ENCODE measurements around the gene KIF1B.
A peak's percentile ranks its signal among the peaks of the same experiment; 100 is the strongest.
"Not testable (repeated sequence)": the region's sequence is repeated elsewhere in the genome, so short reads cannot be mapped to it uniquely, and the experiment has no call there.

Gene KIF1B

GRCh38 chr1:10398734-10399443 lies 188.5 kb downstream of the KIF1B start, which contains the start of gene PGD:
Gene PGD, plus strand, starts transcription at chr1:10399064. Its CDS starts 54 bp downstream, at chr1:10399118.
- H3K36me3 ChIP-seq (ENCODE audit: control insufficient read depth, low read depth, low read length): peaks cover 25% of the 10 kb centered on the region
- peaks cover 7% of the 10 kb centered on the region for H3K4me1 ChIP-seq (ENCODE audit: control insufficient read depth, low read depth, low read length)
- peak within 1 kb of the TSS; percentile 77 for H3K4me3 ChIP-seq (ENCODE audit: low read length)
- H3K9ac ChIP-seq (ENCODE audit: low read length): peak within 1 kb of the TSS; percentile 88
- peak within 1 kb of the TSS; percentile 87 for H3K27ac ChIP-seq (ENCODE audit: low read length)
- H3K27me3 ChIP-seq (ENCODE audit: control insufficient read depth, insufficient read depth, low read length): no peaks in the 10 kb centered on the region
- H3K9me3 ChIP-seq (ENCODE audit: control insufficient read depth, low read depth, low read length): no peaks in the 10 kb centered on the region

GRCh38 chr1:10399444-10399941 lies 189.1 kb downstream of the KIF1B start:
- Histone ChIP-seq H3K4me3 (ENCODE audit: low read length) (peak overlapping the region; percentile 77), H3K27ac (ENCODE audit: low read length) (peak overlapping the region; percentile 87), H3K27me3 (ENCODE audit: control insufficient read depth, insufficient read depth, low read length) (no peaks in the 10 kb centered on the region), H3K36me3 (ENCODE audit: control insufficient read depth, low read depth, low read length) (peaks cover 31% of the 10 kb centered on the region), H3K9ac (ENCODE audit: low read length) (peak overlapping the region; percentile 88), H3K9me3 (ENCODE audit: control insufficient read depth, low read depth, low read length) (no peaks in the 10 kb centered on the region), H3K4me1 (ENCODE audit: control insufficient read depth, low read depth, low read length) (peaks cover 7% of the 10 kb centered on the region)

- Histone ChIP-seq H3K9ac (ENCODE audit: low read length) (peak overlapping the region; percentile 88), H3K4me3 (ENCODE audit: low read length) (peak overlapping the region; percentile 77), H3K36me3 (ENCODE audit: control insufficient read depth, low read depth, low read length) (peaks cover 35% of the 10 kb centered on the region), H3K4me1 (ENCODE audit: control insufficient read depth, low read depth, low read length) (peaks cover 7% of the 10 kb centered on the region), H3K27me3 (ENCODE audit: control insufficient read depth, insufficient read depth, low read length) (no peaks in the 10 kb centered on the region), H3K9me3 (ENCODE audit: control insufficient read depth, low read depth, low read length) (no peaks in the 10 kb centered on the region), H3K27ac (ENCODE audit: low read length) (no peak overlapping the region)
Observed at GRCh38 chr1:10400013-10400412, 189.6 kb downstream of the KIF1B start.

GRCh38 chr1:10401281-10401680 lies 190.9 kb downstream of the KIF1B start:
- no peak overlapping the region for H3K9ac ChIP-seq (ENCODE audit: low read length)
- H3K36me3 ChIP-seq (ENCODE audit: control insufficient read depth, low read depth, low read length): peaks cover 46% of the 10 kb centered on the region
- no peaks in the 10 kb centered on the region for H3K27me3 ChIP-seq (ENCODE audit: control insufficient read depth, insufficient read depth, low read length)
- H3K4me1 ChIP-seq (ENCODE audit: control insufficient read depth, low read depth, low read length): peaks cover 7% of the 10 kb centered on the region
- H3K9me3 ChIP-seq (ENCODE audit: control insufficient read depth, low read depth, low read length): no peaks in the 10 kb centered on the region
- no peak overlapping the region for H3K27ac ChIP-seq (ENCODE audit: low read length)
- H3K4me3 ChIP-seq (ENCODE audit: low read length): peak overlapping the region; percentile 77

- H3K4me1 ChIP-seq (ENCODE audit: control insufficient read depth, low read depth, low read length): peaks cover 7% of the 10 kb centered on the region
- no peak overlapping the region for H3K4me3 ChIP-seq (ENCODE audit: low read length)
- H3K27me3 ChIP-seq (ENCODE audit: control insufficient read depth, insufficient read depth, low read length): no peaks in the 10 kb centered on the region
- no peaks in the 10 kb centered on the region for H3K9me3 ChIP-seq (ENCODE audit: control insufficient read depth, low read depth, low read length)
- peaks cover 61% of the 10 kb centered on the region for H3K36me3 ChIP-seq (ENCODE audit: control insufficient read depth, low read depth, low read length)
- no peak overlapping the region for H3K27ac ChIP-seq (ENCODE audit: low read length)
- no peak overlapping the region for H3K9ac ChIP-seq (ENCODE audit: low read length)
Observed at GRCh38 chr1:10402729-10403274, 192.4 kb downstream of the KIF1B start.

- Histone ChIP-seq H3K9ac (ENCODE audit: low read length) (no peak overlapping the region), H3K4me1 (ENCODE audit: control insufficient read depth, low read depth, low read length) (no peaks in the 10 kb centered on the region), H3K27me3 (ENCODE audit: control insufficient read depth, insufficient read depth, low read length) (no peaks in the 10 kb centered on the region), H3K4me3 (ENCODE audit: low read length) (no peak overlapping the region), H3K36me3 (ENCODE audit: control insufficient read depth, low read depth, low read length) (peaks cover 94% of the 10 kb centered on the region), H3K9me3 (ENCODE audit: control insufficient read depth, low read depth, low read length) (no peaks in the 10 kb centered on the region), H3K27ac (ENCODE audit: low read length) (no peak overlapping the region)
Observed at GRCh38 chr1:10407201-10407600, 196.8 kb downstream of the KIF1B start.

- no peaks in the 10 kb centered on the region for H3K27me3 ChIP-seq (ENCODE audit: control insufficient read depth, insufficient read depth, low read length)
- H3K4me3 ChIP-seq (ENCODE audit: low read length): no peak overlapping the region
- no peak overlapping the region for H3K9ac ChIP-seq (ENCODE audit: low read length)
- no peaks in the 10 kb centered on the region for H3K4me1 ChIP-seq (ENCODE audit: control insufficient read depth, low read depth, low read length)
- no peak overlapping the region for H3K27ac ChIP-seq (ENCODE audit: low read length)
- no peaks in the 10 kb centered on the region for H3K9me3 ChIP-seq (ENCODE audit: control insufficient read depth, low read depth, low read length)
- peaks cover 96% of the 10 kb centered on the region for H3K36me3 ChIP-seq (ENCODE audit: control insufficient read depth, low read depth, low read length)
Observed at GRCh38 chr1:10415211-10415930, 205.0 kb downstream of the KIF1B start.

- H3K4me3 ChIP-seq (ENCODE audit: low read length); H3K9ac ChIP-seq (ENCODE audit: low read length); H3K9me3 ChIP-seq (ENCODE audit: control insufficient read depth, low read depth, low read length); H3K27ac ChIP-seq (ENCODE audit: low read length); H3K4me1 ChIP-seq (ENCODE audit: control insufficient read depth, low read depth, low read length); H3K27me3 ChIP-seq (ENCODE audit: control insufficient read depth, insufficient read depth, low read length): not testable (repeated sequence)
- peaks cover 95% of the 10 kb centered on the region for H3K36me3 ChIP-seq (ENCODE audit: control insufficient read depth, low read depth, low read length)
Observed at GRCh38 chr1:10415967-10416366, 205.6 kb downstream of the KIF1B start.

- not testable (repeated sequence) for H3K4me3 ChIP-seq (ENCODE audit: low read length); H3K27ac ChIP-seq (ENCODE audit: low read length); H3K9me3 ChIP-seq (ENCODE audit: control insufficient read depth, low read depth, low read length); H3K4me1 ChIP-seq (ENCODE audit: control insufficient read depth, low read depth, low read length); H3K9ac ChIP-seq (ENCODE audit: low read length); H3K27me3 ChIP-seq (ENCODE audit: control insufficient read depth, insufficient read depth, low read length)
- H3K36me3 ChIP-seq (ENCODE audit: control insufficient read depth, low read depth, low read length): peaks cover 76% of the 10 kb centered on the region
Observed at GRCh38 chr1:10418741-10419140, 208.4 kb downstream of the KIF1B start.

GRCh38 chr1:10419351-10419750 lies 209.0 kb downstream of the KIF1B start:
- H3K4me3 ChIP-seq (ENCODE audit: low read length): no peak overlapping the region
- H3K4me1 ChIP-seq (ENCODE audit: control insufficient read depth, low read depth, low read length): no peaks in the 10 kb centered on the region
- no peak overlapping the region for H3K9ac ChIP-seq (ENCODE audit: low read length)
- peaks cover 71% of the 10 kb centered on the region for H3K36me3 ChIP-seq (ENCODE audit: control insufficient read depth, low read depth, low read length)
- no peaks in the 10 kb centered on the region for H3K27me3 ChIP-seq (ENCODE audit: control insufficient read depth, insufficient read depth, low read length)
- no peaks in the 10 kb centered on the region for H3K9me3 ChIP-seq (ENCODE audit: control insufficient read depth, low read depth, low read length)
- no peak overlapping the region for H3K27ac ChIP-seq (ENCODE audit: low read length)

- Histone ChIP-seq H3K36me3 (ENCODE audit: control insufficient read depth, low read depth, low read length) (peaks cover 48% of the 10 kb centered on the region), H3K27me3 (ENCODE audit: control insufficient read depth, insufficient read depth, low read length) (no peaks in the 10 kb centered on the region), H3K4me3 (ENCODE audit: low read length) (no peak overlapping the region), H3K9ac (ENCODE audit: low read length) (no peak overlapping the region), H3K4me1 (ENCODE audit: control insufficient read depth, low read depth, low read length) (no peaks in the 10 kb centered on the region), H3K9me3 (ENCODE audit: control insufficient read depth, low read depth, low read length) (no peaks in the 10 kb centered on the region), H3K27ac (ENCODE audit: low read length) (no peak overlapping the region)
Observed at GRCh38 chr1:10421637-10422036, 211.3 kb downstream of the KIF1B start.
